Karpas-422 (cell line): ENCODE measurements around the gene LNPEP. TPM values are rescaled to one million over a fixed set of nuclear protein-coding genes. Genes with fewer than 3 reads are reported as not detected.

Source experiments
- DNase-seq: peaks from one replicate; pipeline ENCODE4 v3.0.0-alpha.2; 2015
- H2AFZ ChIP-seq: fragments of 200-600 bp; sonication (generic); 2 replicates; pipeline ENCODE4 v1.6.1; 2014; ENCODE audit warnings: antibody characterized with exemption, low read length, mixed read lengths
- H3K27ac ChIP-seq: fragments of 200-600 bp; sonication (generic); 2 replicates; pipeline ENCODE4 v1.5.1; 2014; ENCODE audit warnings: mild to moderate bottlenecking, low read length, moderate library complexity
- H3K27me3 ChIP-seq: fragments of 200-600 bp; sonication (generic); 2 replicates; pipeline ENCODE4 v1.6.1; 2014; ENCODE audit warnings: low read length, mixed read lengths
- H3K36me3 ChIP-seq: fragments of 200-600 bp; sonication (generic); 2 replicates; pipeline ENCODE4 v1.6.1; 2014; ENCODE audit warnings: low read length, mixed read lengths; ENCODE audit not compliant: insufficient read depth
- H3K4me1 ChIP-seq: fragments of 200-600 bp; sonication (generic); 2 replicates; pipeline ENCODE4 v1.6.1; 2014; ENCODE audit warnings: mild to moderate bottlenecking, low read length, mixed read lengths
- H3K4me2 ChIP-seq: fragments of 200-600 bp; sonication (generic); 2 replicates; pipeline ENCODE4 v1.6.1; 2014; ENCODE audit warnings: low read length, low read depth, mild to moderate bottlenecking; ENCODE audit not compliant: poor library complexity, severe bottlenecking
- H3K4me3 ChIP-seq: fragments of 200-600 bp; sonication (generic); 2 replicates; pipeline ENCODE4 v1.5.1; 2014; ENCODE audit warnings: mild to moderate bottlenecking, antibody characterized with exemption, low read length, mixed read lengths
- H3K79me2 ChIP-seq: fragments of 200-600 bp; sonication (generic); 2 replicates; pipeline ENCODE4 v1.6.1; 2014; ENCODE audit warnings: mild to moderate bottlenecking, low read length, mixed read lengths
- H3K9ac ChIP-seq: fragments of 200-600 bp; sonication (generic); 2 replicates; pipeline ENCODE4 v1.6.0; 2014; ENCODE audit warnings: low read length
- H3K9me2 ChIP-seq: fragments of 200-600 bp; sonication (generic), shearing (Covaris generic); replicated peaks from 2 replicates; pipeline ENCODE4 v1.6.0; 2014; ENCODE audit warnings: mild to moderate bottlenecking, low read length, moderate library complexity; ENCODE audit not compliant: insufficient read depth
- H3K9me3 ChIP-seq: fragments of 300-700, 200-600 bp; sonication (generic); 2 replicates; pipeline ENCODE4 v1.6.1; 2014; ENCODE audit warnings: low read length, mixed read lengths
- H4K20me1 ChIP-seq: fragments of 200-600 bp; sonication (generic); 2 replicates; pipeline ENCODE4 v1.6.1; 2014; ENCODE audit warnings: mild to moderate bottlenecking, antibody characterized with exemption, low read length, low read depth; ENCODE audit not compliant: insufficient read depth
- total RNA-seq: library from RNA; depleted of rRNA; stranded (reverse); fragments of >200 nt; shearing (Covaris generic); gene quantifications from 2 replicates; pipeline ENCODE4 v1.2.3, GENCODE V29; 2014; ENCODE audit warnings: low replicate concordance; rRNA removed

The LNPEP gene
- 38.2 and 92.3 TPM in 2 replicates for total RNA-seq

- peaks cover 51% of the 10 kb centered on the region for H3K79me2 ChIP-seq
- H3K27me3 ChIP-seq, result no peaks in the 10 kb centered on the region
- peak within 1 kb of the TSS; percentile 87; the same call in 1 of the 2 replicates for H2AFZ ChIP-seq
- no peaks in the 10 kb centered on the region for H3K9me3 ChIP-seq
- H3K4me2 ChIP-seq, result peak within 1 kb of the TSS; percentile 82
- H3K4me1 ChIP-seq, result peaks cover 69% of the 10 kb centered on the region
- no peaks in the 10 kb centered on the region for H4K20me1 ChIP-seq
- peak within 1 kb of the TSS; percentile 91 for H3K4me3 ChIP-seq
- H3K27ac ChIP-seq, result peak within 1 kb of the TSS; percentile 95
- H3K9ac ChIP-seq, result peak within 1 kb of the TSS; percentile 95
- peak; percentile 98 for DNase-seq
- no peaks in the 10 kb centered on the region for H3K9me2 ChIP-seq
- H3K36me3 ChIP-seq, result peaks cover 13% of the 10 kb centered on the region; the same call in 1 of the 2 replicates
Observed at GRCh38 chr5:96935559-96936430, at the start of gene LNPEP. TSS of gene LNPEP (plus strand) at chr5:96936080. CDS start at chr5:96936156, 76 bp downstream.

GRCh38 chr5:96893342-96893741 lies 42.5 kb upstream of the LNPEP start:
- Histone ChIP-seq H3K27ac (no peak overlapping the region), H3K9me3 (no peaks in the 10 kb centered on the region), H2AFZ (no peak overlapping the region), H3K9me2 (no peaks in the 10 kb centered on the region), H3K4me2 (no peak overlapping the region), H3K36me3 (peaks cover 45% of the 10 kb centered on the region), H3K4me1 (peaks cover 21% of the 10 kb centered on the region), H3K4me3 (no peak overlapping the region), H4K20me1 (no peaks in the 10 kb centered on the region), H3K27me3 (no peaks in the 10 kb centered on the region), H3K79me2 (no peaks in the 10 kb centered on the region), H3K9ac (no peak overlapping the region)
- no peak for DNase-seq

GRCh38 chr5:96896276-96896675 lies 39.6 kb upstream of the LNPEP start:
- Histone ChIP-seq H3K4me1 (peaks cover 21% of the 10 kb centered on the region), H3K9me3 (no peaks in the 10 kb centered on the region), H3K9ac (peak overlapping the region; percentile 2; the same call in 1 of the 2 replicates), H3K27me3 (no peaks in the 10 kb centered on the region), H4K20me1 (no peaks in the 10 kb centered on the region), H3K36me3 (peaks cover 42% of the 10 kb centered on the region), H2AFZ (peak overlapping the region; percentile 38), H3K4me3 (peak overlapping the region; percentile 24), H3K27ac (peak overlapping the region; percentile 76), H3K79me2 (no peaks in the 10 kb centered on the region), H3K9me2 (no peaks in the 10 kb centered on the region), H3K4me2 (peak overlapping the region; percentile 58)
- DNase-seq, result peak; percentile 51

GRCh38 chr5:96896806-96897205 lies 39.1 kb upstream of the LNPEP start:
- H3K9me3 ChIP-seq, result no peaks in the 10 kb centered on the region
- peaks cover 21% of the 10 kb centered on the region for H3K4me1 ChIP-seq
- H3K27me3 ChIP-seq, result no peaks in the 10 kb centered on the region
- no peaks in the 10 kb centered on the region for H3K79me2 ChIP-seq
- DNase-seq, result peak; percentile 88
- H2AFZ ChIP-seq, result peak overlapping the region; percentile 38
- H4K20me1 ChIP-seq, result no peaks in the 10 kb centered on the region
- H3K27ac ChIP-seq, result peak overlapping the region; percentile 76
- no peaks in the 10 kb centered on the region for H3K9me2 ChIP-seq
- H3K4me2 ChIP-seq, result peak overlapping the region; percentile 58
- peak overlapping the region; percentile 24 for H3K4me3 ChIP-seq
- peaks cover 43% of the 10 kb centered on the region for H3K36me3 ChIP-seq
- peak overlapping the region; percentile 2; the same call in 1 of the 2 replicates for H3K9ac ChIP-seq

- Histone ChIP-seq H3K4me1 (peaks cover 11% of the 10 kb centered on the region), H3K9ac (no peak overlapping the region), H4K20me1 (no peaks in the 10 kb centered on the region), H2AFZ (no peak overlapping the region), H3K36me3 (peaks cover 35% of the 10 kb centered on the region), H3K79me2 (no peaks in the 10 kb centered on the region), H3K9me3 (no peaks in the 10 kb centered on the region), H3K9me2 (no peaks in the 10 kb centered on the region), H3K27ac (no peak overlapping the region), H3K4me3 (no peak overlapping the region), H3K27me3 (no peaks in the 10 kb centered on the region), H3K4me2 (no peak overlapping the region)
- no peak for DNase-seq
Observed at GRCh38 chr5:96901384-96901783, 34.5 kb upstream of the LNPEP start.

GRCh38 chr5:96901841-96902240 lies 34.0 kb upstream of the LNPEP start:
- no peak overlapping the region for H3K4me3 ChIP-seq
- H3K27ac ChIP-seq, result no peak overlapping the region
- no peaks in the 10 kb centered on the region for H3K79me2 ChIP-seq
- no peaks in the 10 kb centered on the region for H4K20me1 ChIP-seq
- no peak overlapping the region for H3K9ac ChIP-seq
- no peak overlapping the region for H3K4me2 ChIP-seq
- H3K9me2 ChIP-seq, result no peaks in the 10 kb centered on the region
- no peak for DNase-seq
- no peak overlapping the region for H2AFZ ChIP-seq
- H3K36me3 ChIP-seq, result peaks cover 35% of the 10 kb centered on the region
- no peaks in the 10 kb centered on the region for H3K27me3 ChIP-seq
- peaks cover 6% of the 10 kb centered on the region for H3K4me1 ChIP-seq
- H3K9me3 ChIP-seq, result no peaks in the 10 kb centered on the region

- no peak overlapping the region for H3K4me2 ChIP-seq
- no peak for DNase-seq
- H3K27me3 ChIP-seq, result no peaks in the 10 kb centered on the region
Observed at GRCh38 chr5:96902876-96903275, 33.0 kb upstream of the LNPEP start.

GRCh38 chr5:96903300-96903699 lies 32.6 kb upstream of the LNPEP start:
- no peak overlapping the region for H2AFZ ChIP-seq
- H3K9me3 ChIP-seq, result no peaks in the 10 kb centered on the region
- H3K27me3 ChIP-seq, result no peaks in the 10 kb centered on the region
- H3K4me2 ChIP-seq, result no peak overlapping the region
- H3K79me2 ChIP-seq, result no peaks in the 10 kb centered on the region
- no peak overlapping the region for H3K9ac ChIP-seq
- H3K4me3 ChIP-seq, result no peak overlapping the region
- H3K27ac ChIP-seq, result no peak overlapping the region
- no peaks in the 10 kb centered on the region for H4K20me1 ChIP-seq
- no peak for DNase-seq
- no peaks in the 10 kb centered on the region for H3K9me2 ChIP-seq
- peaks cover 35% of the 10 kb centered on the region for H3K36me3 ChIP-seq
- no peaks in the 10 kb centered on the region for H3K4me1 ChIP-seq

More at GRCh38 chr5:96902876-96903275, 33.0 kb upstream of the LNPEP start:
- Histone ChIP-seq H2AFZ (no peak overlapping the region), H4K20me1 (no peaks in the 10 kb centered on the region), H3K9ac (no peak overlapping the region), H3K4me1 (no peaks in the 10 kb centered on the region), H3K36me3 (peaks cover 35% of the 10 kb centered on the region), H3K79me2 (no peaks in the 10 kb centered on the region), H3K9me3 (no peaks in the 10 kb centered on the region), H3K4me3 (no peak overlapping the region), H3K27ac (no peak overlapping the region), H3K9me2 (no peaks in the 10 kb centered on the region)
